Aorta (tissue), 5 donors: Measurements from ENCODE around the gene TAS2R1. TPM values are rescaled to one million over a fixed set of nuclear protein-coding genes. Genes with fewer than 3 reads are reported as not detected.
"Not testable (repeated sequence)": the region's sequence is repeated elsewhere in the genome, so short reads cannot be mapped to it uniquely, and the experiment has no call there.

Source experiments
- ATAC-seq: fragments of 200-7000 bp; cut with Tn5 transposase; one replicate; pipeline ENCODE4 v1.9.1; 2022; ENCODE audit warnings: moderate library complexity; ENCODE audit not compliant: low FRiP score
- DNase-seq, 2 donors: peaks; one replicate each; pipeline ENCODE4 v3.0.0-alpha.2; 2020
- H3K27ac ChIP-seq, 2 donors: one replicate each; pipeline ENCODE4 v1.5.1; 2013; ENCODE audit warnings: low read length in 2 of 2, mild to moderate bottlenecking in 2 of 2, moderate library complexity in 2 of 2, control low read depth in 1 of 2, inconsistent platforms in 1 of 2, low read depth in 1 of 2
- H3K27me3 ChIP-seq, 2 donors: one replicate each; pipeline ENCODE4 v1.6.1; 2013; ENCODE audit warnings: control low read depth in 1 of 2, low read length in 1 of 2, mild to moderate bottlenecking in 1 of 2, moderate library complexity in 1 of 2; ENCODE audit not compliant: insufficient read depth in 2 of 2, control insufficient read depth in 1 of 2
- H3K36me3 ChIP-seq, 2 donors: one replicate each; pipeline ENCODE4 v1.6.1; 2013; ENCODE audit warnings: control low read depth in 1 of 2, low read length in 1 of 2, mild to moderate bottlenecking in 1 of 2; ENCODE audit not compliant: insufficient read depth in 2 of 2, control insufficient read depth in 1 of 2
- H3K4me1 ChIP-seq, 2 donors: one replicate each; pipeline ENCODE4 v1.6.1; 2013; ENCODE audit warnings: low read length in 2 of 2, control low read depth in 1 of 2, mild to moderate bottlenecking in 1 of 2, moderate library complexity in 1 of 2; ENCODE audit not compliant: insufficient read depth in 2 of 2, control insufficient read depth in 1 of 2
- H3K4me3 ChIP-seq, 2 donors: one replicate each; pipeline ENCODE4 v1.5.1; 2013; ENCODE audit warnings: low read length in 2 of 2, control low read depth in 1 of 2, mild to moderate bottlenecking in 1 of 2
- H3K9me3 ChIP-seq: one replicate; pipeline ENCODE4 v1.6.1; 2013; ENCODE audit warnings: mild to moderate bottlenecking, low read length; ENCODE audit not compliant: control insufficient read depth
- WGBS, 2 donors: extraction: QIAGEN DNeasy Blood & Tissue Kit; methylation state at CpG; one replicate each; pipeline ENCODE4 v1.1.7; 2013; 5-methylcytosine and 5-hydroxymethylcytosine counted together
- intact Hi-C, 2 donors: fragments of 100-400 bp; cut with DNase I; formaldehyde crosslinking; loops; one replicate each; pipeline versions ENCODE4 v1.14.2 to v1.15.0; 2022
- polyA plus RNA-seq, 2 donors: library from polyadenylated mRNA; stranded (reverse); fragments of 200-250 nt; gene quantifications; one replicate each; pipeline ENCODE4 v1.2.3, GENCODE V29; 2013
- total RNA-seq, 2 donors: library from RNA; stranded (reverse); fragmentation: NEBNext Ultra II Directional; extraction: Animal tissue kit (Norgen Biotek cat#: 25700); gene quantifications; one replicate each; pipeline ENCODE4 v1.2.1, GENCODE V29; 2021
- donor health status: healthy with polysubstance abuse.
- donor health status: Bipolar disorder and iron deficiency.
- donor health status: DM: no; HTN: no; CAD: no.
- donor health status: DM: no; HTN: no; CAD: no.
- donor health status: DM: yes; HTN: yes; CAD: no.

TAS2R1 gene
- total and polyA plus RNA-seq, 4 donors = not detected

DNA sequence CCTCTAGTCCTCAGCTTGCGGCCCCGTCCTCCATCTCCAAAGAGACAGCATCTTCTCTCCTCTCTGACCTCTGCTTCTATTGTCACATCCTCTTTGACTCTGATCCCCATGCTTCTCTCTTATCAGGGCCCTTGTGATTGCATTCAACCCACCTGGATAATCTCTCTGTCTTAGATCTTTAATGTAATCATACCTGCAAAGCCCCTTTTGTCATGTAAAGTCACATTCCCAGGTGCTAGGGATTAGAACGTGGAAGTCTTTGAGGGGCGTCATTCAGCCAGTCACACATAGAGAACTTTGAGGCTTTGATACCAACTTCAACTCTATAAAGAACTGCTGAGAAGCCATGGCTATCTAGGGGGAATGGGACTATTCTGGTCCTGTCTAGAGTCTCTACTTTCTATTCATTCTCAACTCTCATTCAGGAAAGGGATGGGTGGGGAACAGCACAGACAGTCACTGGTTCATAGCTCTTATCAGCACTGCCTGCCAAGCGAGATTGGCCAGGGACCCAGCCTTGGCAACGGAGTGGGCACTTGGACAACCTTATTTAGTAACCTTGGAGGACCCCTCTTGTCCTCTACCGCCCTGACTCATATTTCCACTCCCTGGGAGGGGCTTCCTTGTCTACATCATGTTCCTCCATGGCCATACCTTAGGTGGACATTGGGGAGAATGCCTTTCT is 29.0 kb downstream of the TAS2R1 start:
- ATAC-seq = no peak
- Histone ChIP-seq H3K9me3 (no peaks in the 10 kb centered on the region), H3K4me3 (no peak overlapping the region), H3K27ac (no peak overlapping the region), H3K27me3 (no peaks in the 10 kb centered on the region), H3K36me3 (no peaks in the 10 kb centered on the region), H3K4me1 (no peaks in the 10 kb centered on the region)
- intact Hi-C loops = no loop called here
- 49 to 56% methylated on average over 7 of the region's 7 CpGs for WGBS, 2 donors
- no peak for DNase-seq

DNA sequence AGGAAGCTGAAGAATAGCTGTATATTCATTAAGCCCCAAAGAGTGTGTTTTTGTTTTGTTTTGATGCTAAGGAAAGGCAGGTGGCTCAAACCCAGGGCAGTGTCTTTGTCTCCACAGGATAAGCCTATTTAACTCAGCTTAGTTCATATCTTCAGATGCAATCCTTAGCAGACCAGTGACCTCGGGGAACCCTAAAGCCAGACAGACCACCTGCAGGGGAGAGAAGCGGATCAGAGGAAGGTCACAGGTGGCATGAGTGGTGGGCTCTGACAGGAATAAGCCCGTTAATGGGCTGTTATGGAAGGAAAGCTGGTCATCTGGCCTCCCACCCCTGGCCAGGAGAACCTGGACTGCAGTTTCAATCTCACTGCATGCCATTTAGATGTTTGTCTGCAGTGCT is 30.8 kb downstream of the TAS2R1 start:
- intact Hi-C loops = no loop called here
- H3K9me3 ChIP-seq = no peaks in the 10 kb centered on the region
- H3K27me3 ChIP-seq = no peaks in the 10 kb centered on the region
- no peak overlapping the region for H3K27ac ChIP-seq
- H3K4me1 ChIP-seq = no peaks in the 10 kb centered on the region
- WGBS, 2 donors = 78 to 99% methylated on average over 3 of the region's 3 CpGs
- ATAC-seq (no peak), DNase-seq (no peak)
- no peak overlapping the region for H3K4me3 ChIP-seq
- no peaks in the 10 kb centered on the region for H3K36me3 ChIP-seq

DNA sequence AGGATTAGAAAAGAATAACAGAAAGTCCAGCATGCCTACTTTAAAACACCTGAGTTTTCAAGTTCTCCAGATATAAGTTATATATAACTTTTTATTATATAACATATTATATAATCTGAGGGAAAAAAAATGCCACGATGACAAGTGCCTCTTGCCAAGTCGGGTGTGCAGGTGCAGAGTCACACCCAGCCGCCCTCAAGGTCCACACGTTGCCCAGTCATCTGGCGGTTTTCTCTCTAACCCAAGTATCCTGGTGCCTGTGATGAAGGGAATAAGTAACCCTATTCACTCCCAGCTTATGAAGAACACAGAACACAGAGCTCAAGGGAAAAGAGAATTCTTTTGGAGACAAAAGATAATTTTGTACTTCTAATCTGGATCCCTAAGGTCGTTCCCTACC is 31.8 kb downstream of the TAS2R1 start:
- H3K27me3 ChIP-seq, H3K9me3 ChIP-seq, H3K4me1 ChIP-seq, H3K4me3 ChIP-seq, H3K36me3 ChIP-seq, DNase-seq, intact Hi-C loops, H3K27ac ChIP-seq, ATAC-seq: not testable (repeated sequence)
- WGBS, 2 donors = 85 to 90% methylated on average over 6 of the region's 6 CpGs

DNA sequence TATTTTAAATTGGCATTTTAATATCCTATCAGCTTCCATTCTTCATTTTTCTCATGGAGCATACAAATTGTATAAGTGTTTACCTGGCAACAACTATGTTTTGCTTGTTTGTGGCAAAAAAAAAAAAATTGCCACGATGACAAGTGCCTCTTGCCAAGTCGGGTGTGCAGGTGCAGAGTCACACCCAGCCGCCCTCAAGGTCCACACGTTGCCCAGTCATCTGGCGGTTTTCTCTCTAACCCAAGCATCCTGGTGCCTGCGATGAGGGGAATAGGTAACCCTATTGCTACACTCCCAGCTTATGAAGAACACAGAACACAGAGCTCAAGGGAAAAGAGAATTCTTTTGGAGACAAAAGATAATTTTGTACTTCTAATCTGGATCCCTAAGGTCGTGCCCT is 32.8 kb downstream of the TAS2R1 start:
- H3K36me3 ChIP-seq, intact Hi-C loops, H3K4me3 ChIP-seq: not testable (repeated sequence)

GRCh38 chr5:9596824-9597223 is 33.3 kb downstream of the TAS2R1 start:
- H3K27me3 ChIP-seq = peaks cover 0 to 2% of the 10 kb centered on the region in 2 donors
- intact Hi-C loops = no loop called here
- H3K36me3 ChIP-seq = no peaks in the 10 kb centered on the region
- H3K27ac ChIP-seq = no peak overlapping the region
- no peaks in the 10 kb centered on the region for H3K4me1 ChIP-seq
- 8 to 10% methylated on average over 4 of the region's 4 CpGs for WGBS, 2 donors
- no peak for ATAC-seq
- no peak overlapping the region for H3K4me3 ChIP-seq
- DNase-seq = no peak
- no peaks in the 10 kb centered on the region for H3K9me3 ChIP-seq

More for the DNA sequence above, 32.8 kb downstream of the TAS2R1 start:
- not testable (repeated sequence) for H3K27me3 ChIP-seq, H3K27ac ChIP-seq, ATAC-seq, DNase-seq, H3K9me3 ChIP-seq, H3K4me1 ChIP-seq
- WGBS, 2 donors = 89 to 92% methylated on average over 7 of the region's 7 CpGs

DNA sequence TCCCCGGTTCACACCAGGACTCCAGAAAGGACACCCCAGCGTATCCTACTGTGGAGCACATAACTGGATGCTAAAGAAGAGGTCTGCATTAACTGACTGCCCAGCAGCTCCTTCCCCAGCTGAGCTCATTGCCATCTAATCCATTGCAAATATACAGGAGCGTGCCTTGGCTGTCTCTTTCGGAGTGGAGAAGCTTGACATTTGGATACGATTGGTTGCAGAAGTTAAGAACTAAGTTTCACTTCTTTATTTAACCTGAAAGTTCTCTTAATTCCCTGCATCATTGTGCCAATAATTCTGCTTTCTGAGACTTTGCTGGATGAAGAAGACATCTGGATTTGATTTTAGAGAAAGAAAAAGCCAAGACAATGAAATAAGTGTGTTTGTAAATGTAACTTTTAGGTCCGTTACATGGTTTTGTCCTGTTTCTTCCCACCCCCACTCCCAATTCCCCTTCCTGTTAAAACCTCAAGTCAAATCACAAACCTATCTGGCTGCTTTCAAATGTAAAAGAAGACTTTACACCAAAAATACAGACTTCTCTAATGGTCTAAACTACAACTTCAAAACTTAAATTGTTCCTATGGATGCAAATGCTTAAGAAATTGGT is 33.9 kb downstream of the TAS2R1 start:
- intact Hi-C loops = no loop called here
- H3K36me3 ChIP-seq = no peaks in the 10 kb centered on the region
- H3K4me3 ChIP-seq = no peak overlapping the region
- H3K9me3 ChIP-seq = no peaks in the 10 kb centered on the region
- H3K27me3 ChIP-seq = peaks cover 0 to 2% of the 10 kb centered on the region in 2 donors
- no peak for ATAC-seq
- H3K27ac ChIP-seq = no peak overlapping the region
- no peak for DNase-seq
- WGBS, 2 donors = 25% methylated on average over 6 of the region's 6 CpGs
- H3K4me1 ChIP-seq = no peaks in the 10 kb centered on the region

DNA sequence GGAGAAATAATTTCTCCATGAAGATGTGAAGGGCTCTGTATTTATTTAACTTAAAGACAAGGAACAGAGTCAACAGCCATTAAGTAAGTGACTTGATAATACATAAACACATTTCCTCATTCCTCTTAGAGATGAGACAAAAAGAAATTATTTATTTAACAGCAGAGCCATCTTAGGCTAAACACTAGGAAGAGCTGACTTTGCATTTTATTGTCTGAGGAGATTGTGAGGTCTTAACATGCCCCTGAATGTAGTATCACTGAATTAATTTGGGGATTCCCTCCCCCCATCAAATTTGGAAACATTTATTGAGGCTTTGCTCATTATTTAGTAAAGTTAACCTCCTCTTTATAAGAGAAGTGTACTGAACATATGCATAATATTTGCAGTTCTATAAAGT is 35.2 kb downstream of the TAS2R1 start:
- H3K36me3 ChIP-seq = no peaks in the 10 kb centered on the region
- no peaks in the 10 kb centered on the region for H3K9me3 ChIP-seq
- H3K27me3 ChIP-seq = peaks cover 0 to 2% of the 10 kb centered on the region in 2 donors
- intact Hi-C loops = no loop called here
- no peak for DNase-seq
- H3K27ac ChIP-seq = no peak overlapping the region
- no peak overlapping the region for H3K4me3 ChIP-seq
- H3K4me1 ChIP-seq = no peaks in the 10 kb centered on the region
- no peak for ATAC-seq

DNA sequence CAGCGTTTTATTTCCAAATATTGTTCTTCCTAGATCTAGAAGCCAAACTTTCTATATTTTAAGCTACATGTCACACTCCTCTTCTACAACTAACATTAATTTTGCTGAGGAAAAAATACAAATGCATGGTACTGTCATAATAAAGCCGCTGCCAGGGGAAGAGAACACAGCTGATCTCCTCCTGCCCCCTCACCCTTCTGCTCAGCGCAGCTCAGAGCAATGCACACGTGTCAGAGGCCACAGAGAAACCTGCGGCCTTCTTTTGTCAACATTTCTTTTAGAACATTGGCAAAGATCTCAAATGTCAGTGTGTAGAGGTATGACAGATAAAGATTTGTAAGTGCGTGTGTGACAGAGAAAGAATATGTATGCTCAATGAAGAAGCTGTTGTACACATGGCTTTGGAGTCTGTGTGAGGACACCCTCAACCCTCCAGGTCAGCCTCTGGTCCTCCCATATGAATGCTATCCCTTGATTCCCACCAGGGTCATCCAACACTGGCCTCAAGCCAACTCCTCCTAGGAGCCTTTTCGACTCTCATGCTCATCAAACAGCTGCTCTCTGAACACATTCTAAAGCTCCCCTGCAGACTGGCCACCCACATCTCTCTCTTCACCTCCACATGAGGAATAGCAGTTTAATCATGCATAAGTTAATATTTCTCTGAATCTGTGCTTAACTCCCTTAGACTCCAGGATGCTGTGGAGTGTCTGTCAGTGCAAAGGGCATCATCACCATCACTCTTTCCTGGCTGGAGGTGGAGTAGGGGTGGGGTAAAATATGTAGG is 40.9 kb downstream of the TAS2R1 start:
- intact Hi-C loops = no loop called here

More for the DNA sequence above, 40.9 kb downstream of the TAS2R1 start:
- H3K36me3 ChIP-seq = no peaks in the 10 kb centered on the region
- ATAC-seq = no peak
- peaks cover 0 to 2% of the 10 kb centered on the region in 2 donors for H3K27me3 ChIP-seq
- no peak for DNase-seq
- whole genome bisulfite sequencing, 2 donors = 91 to 93% methylated on average over 7 of the region's 7 CpGs
- H3K9me3 ChIP-seq = peaks cover 1% of the 10 kb centered on the region
- no peak overlapping the region for H3K27ac ChIP-seq
- H3K4me3 ChIP-seq = no peak overlapping the region
- H3K4me1 ChIP-seq = no peaks in the 10 kb centered on the region
